ENCODE results near the gene C2orf81. TPM values are rescaled to one million over a fixed set of nuclear protein-coding genes. Genes with fewer than 3 reads are reported as not detected.

Gene C2orf81
- total RNA-seq, 4 donors from 2014 or later: 0.62 to 1.4 (median 1.2) TPM

DNA sequence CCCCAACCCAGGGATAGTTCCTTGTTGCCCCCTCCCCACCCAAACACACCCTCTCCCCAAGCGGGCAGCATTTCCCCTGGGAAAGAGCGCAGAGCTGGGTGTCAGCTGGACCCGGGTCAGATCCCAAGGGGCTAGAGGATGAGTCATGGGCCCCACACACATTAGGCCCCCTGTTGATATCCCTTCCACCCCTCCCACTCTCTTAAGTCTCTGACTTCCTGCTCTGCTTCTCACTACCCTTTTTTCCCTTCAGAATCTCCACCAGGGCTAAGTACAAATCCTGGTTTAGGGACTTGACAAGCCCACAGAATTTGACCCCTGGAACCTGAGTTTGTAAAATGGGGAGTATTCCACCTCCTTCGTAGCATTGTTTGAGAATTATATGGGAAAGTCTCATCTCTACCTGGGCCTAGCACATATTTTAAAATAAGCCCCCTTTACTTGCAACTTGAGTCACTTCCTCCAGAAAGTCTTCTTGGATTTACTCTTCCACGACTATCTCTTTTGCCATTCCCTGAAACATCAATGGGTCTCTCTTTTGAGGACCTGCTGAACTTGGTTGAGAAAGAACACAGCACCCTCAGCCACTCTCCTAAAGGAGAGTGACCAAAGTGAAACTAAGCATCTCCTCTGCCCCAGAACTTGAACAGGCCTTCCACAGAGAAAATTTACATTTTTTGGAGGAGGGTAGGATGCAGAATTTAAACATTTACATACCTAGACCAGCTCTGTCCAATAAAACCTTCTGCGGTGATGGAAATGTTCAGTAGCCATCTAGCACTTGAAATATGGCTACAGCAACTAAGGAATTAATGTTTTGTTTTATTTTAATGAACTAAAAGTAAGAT is 15.7 kb upstream of the C2orf81 start:
- WGBS, 2 donors (ENCODE audit: low coverage in 1 of 2): 72 to 80% methylated on average over 4 to 6 of the region's 6 CpGs
- Histone ChIP-seq H3K4me3 (peak overlapping the region in 1 of 2 donors; percentile 30), H3K27me3 (peaks cover 15% of the 10 kb centered on the region), H3K9me3 (no peaks in the 10 kb centered on the region), H3K4me1 (peaks cover 0 to 64% (median 13%) of the 10 kb centered on the region in 3 donors), H3K36me3 (peaks cover 0 to 6% of the 10 kb centered on the region in 2 donors), H3K27ac (peak overlapping the region in 2 of 4 donors; percentile 27 to 50)
- TF ChIP-seq EP300 (IDR thresholded peaks at IDR 0.05) (no peak), POLR2A (IDR thresholded peaks at IDR 0.05) (no peak), POLR2AphosphoS5 (IDR thresholded peaks at IDR 0.05) (no peak)
- TF ChIP-seq, protein P1, sequence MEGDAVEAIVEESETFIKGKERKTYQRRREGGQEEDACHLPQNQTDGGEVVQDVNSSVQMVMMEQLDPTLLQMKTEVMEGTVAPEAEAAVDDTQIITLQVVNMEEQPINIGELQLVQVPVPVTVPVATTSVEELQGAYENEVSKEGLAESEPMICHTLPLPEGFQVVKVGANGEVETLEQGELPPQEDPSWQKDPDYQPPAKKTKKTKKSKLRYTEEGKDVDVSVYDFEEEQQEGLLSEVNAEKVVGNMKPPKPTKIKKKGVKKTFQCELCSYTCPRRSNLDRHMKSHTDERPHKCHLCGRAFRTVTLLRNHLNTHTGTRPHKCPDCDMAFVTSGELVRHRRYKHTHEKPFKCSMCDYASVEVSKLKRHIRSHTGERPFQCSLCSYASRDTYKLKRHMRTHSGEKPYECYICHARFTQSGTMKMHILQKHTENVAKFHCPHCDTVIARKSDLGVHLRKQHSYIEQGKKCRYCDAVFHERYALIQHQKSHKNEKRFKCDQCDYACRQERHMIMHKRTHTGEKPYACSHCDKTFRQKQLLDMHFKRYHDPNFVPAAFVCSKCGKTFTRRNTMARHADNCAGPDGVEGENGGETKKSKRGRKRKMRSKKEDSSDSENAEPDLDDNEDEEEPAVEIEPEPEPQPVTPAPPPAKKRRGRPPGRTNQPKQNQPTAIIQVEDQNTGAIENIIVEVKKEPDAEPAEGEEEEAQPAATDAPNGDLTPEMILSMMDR (IDR thresholded peaks at IDR 0.05): no peak
- ATAC-seq: no peak

DNA sequence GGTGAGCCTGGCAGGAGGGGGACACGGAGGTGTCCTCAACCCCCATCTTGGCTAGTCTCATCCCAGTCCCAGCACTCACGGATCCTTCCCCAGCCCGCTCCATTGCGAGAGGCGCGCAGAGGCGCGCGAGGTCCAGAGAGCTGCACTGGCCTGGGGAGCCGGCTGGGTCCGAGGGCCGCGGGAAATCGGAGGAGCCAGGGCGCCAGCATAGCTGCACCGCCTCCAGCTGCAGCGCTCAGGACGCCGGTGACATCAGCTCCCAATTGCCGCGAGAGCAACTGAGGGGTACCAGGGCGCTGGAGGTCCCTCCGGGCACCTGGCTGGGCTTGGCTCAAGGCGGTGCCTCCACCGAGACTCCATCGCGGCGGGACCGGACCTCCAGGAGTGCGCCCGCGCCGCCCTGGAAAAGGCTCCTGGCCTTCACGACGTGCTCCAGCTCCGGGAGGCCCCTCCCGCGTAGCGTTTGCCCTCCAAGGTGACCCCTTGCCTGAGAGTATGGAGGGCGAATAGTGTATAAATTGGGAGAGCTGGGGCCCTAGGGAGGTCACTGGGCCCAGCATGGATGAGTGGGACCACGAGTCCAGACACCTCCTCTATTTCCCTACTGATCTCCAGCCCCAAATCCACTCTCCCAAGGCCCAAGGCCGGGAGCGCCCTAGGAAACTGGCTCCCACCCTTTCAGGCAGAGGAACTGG is 14.8 kb upstream of the C2orf81 start:
- Histone ChIP-seq H3K27ac (peak overlapping the region in 2 of 4 donors; percentile 27 to 50), H3K36me3 (peaks cover 0 to 14% of the 10 kb centered on the region in 2 donors), H3K9me3 (no peaks in the 10 kb centered on the region), H3K4me1 (peaks cover 0 to 56% (median 13%) of the 10 kb centered on the region in 3 donors), H3K4me3 (peak overlapping the region in 1 of 2 donors; percentile 30), H3K27me3 (peaks cover 7% of the 10 kb centered on the region)
- TF ChIP-seq, protein P1 (IDR thresholded peaks at IDR 0.05): no peak
- TF ChIP-seq POLR2AphosphoS5 (IDR thresholded peaks at IDR 0.05) (no peak), POLR2A (IDR thresholded peaks at IDR 0.05) (no peak)
- ATAC-seq: no peak
- 47% methylated on average over 3 of the region's 43 CpGs; no CpG with 5 or more reads in 1 of the 2 donors for WGBS, 2 donors (ENCODE audit: low coverage in 1 of 2)

DNA sequence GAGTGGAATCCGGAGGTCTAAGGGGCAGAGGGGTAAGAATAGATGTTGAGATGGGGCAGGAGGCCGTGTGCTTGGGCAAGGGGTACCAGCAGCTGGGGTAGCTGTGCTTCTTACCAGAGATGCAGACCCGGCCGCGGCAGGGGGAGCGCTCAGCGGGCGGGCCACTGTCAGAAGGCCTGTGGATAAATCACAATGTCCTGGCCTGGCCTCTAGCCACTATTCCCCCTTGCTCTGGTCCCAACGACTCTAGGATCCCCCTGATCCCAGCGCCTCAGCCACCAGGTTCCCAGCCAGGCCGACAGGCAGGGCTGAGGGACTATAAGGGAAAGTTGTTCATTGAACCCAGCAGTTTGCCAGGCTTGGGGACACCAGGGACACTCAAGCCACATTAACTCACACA is 9.1 kb upstream of the C2orf81 start:
- Histone ChIP-seq H3K4me1 (no peaks in the 10 kb centered on the region), H3K27me3 (no peaks in the 10 kb centered on the region), H3K27ac (no peak overlapping the region), H3K4me3 (no peak overlapping the region), H3K9me3 (no peaks in the 10 kb centered on the region), H3K36me3 (peaks cover 0 to 72% of the 10 kb centered on the region in 2 donors)
- 82 to 87% methylated on average over 2 to 3 of the region's 11 CpGs for WGBS, 2 donors (ENCODE audit: low coverage in 1 of 2)
- no peak for ATAC-seq
- TF ChIP-seq, protein P1 (IDR thresholded peaks at IDR 0.05): no peak
- TF ChIP-seq POLR2AphosphoS5 (IDR thresholded peaks at IDR 0.05) (no peak), EP300 (IDR thresholded peaks at IDR 0.05) (no peak), POLR2A (IDR thresholded peaks at IDR 0.05) (no peak)

GRCh38 chr2:74429487-74430451 is 8.3 kb upstream of the C2orf81 start:
- no peak for TF ChIP-seq POLR2A (IDR thresholded peaks at IDR 0.05)
- no peak for TF ChIP-seq EP300 (IDR thresholded peaks at IDR 0.05)
- TF ChIP-seq, protein P1 (IDR thresholded peaks at IDR 0.05): no peak
- TF ChIP-seq POLR2AphosphoS5 (IDR thresholded peaks at IDR 0.05): no peak
- 90 to 93% methylated on average over 2 to 3 of the region's 18 CpGs for WGBS, 2 donors (ENCODE audit: low coverage in 1 of 2)
- ATAC-seq: no peak
- Histone ChIP-seq H3K27me3 (no peaks in the 10 kb centered on the region), H3K36me3 (peaks cover 0 to 79% of the 10 kb centered on the region in 2 donors), H3K4me3 (no peak overlapping the region), H3K4me1 (no peaks in the 10 kb centered on the region), H3K27ac (no peak overlapping the region), H3K9me3 (no peaks in the 10 kb centered on the region)
